ENCODE measurements around the gene SDK2. TPM values are rescaled to one million over a fixed set of nuclear protein-coding genes. Genes with fewer than 3 reads are reported as not detected.

Gene SDK2
- total RNA-seq, 3 donors from 2014 or later (not counting 1 experiment from before 2014, with no cell fraction given), result 0.41 to 0.90 (median 0.49) TPM

DNA sequence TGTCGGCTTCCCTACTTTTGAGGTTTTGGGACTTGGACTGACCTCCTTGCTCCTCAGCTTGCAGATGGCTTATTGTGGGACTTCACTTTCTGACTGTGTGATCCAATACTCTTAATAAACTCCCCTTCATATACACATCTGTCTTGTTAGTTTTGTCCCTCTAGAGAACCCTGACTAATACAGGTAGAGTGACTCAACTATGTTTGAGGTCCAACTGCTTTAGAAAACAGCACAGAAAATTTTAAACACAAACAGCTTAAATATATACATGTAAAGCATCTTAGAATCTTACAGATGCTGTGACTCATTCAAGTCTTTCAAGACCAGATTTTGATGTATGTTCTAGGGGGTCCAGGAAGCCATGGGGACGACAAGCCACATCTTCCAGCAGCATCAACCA, 11.7 kb downstream of the SDK2 start:
- Histone ChIP-seq H3K4me3 (ENCODE audit: low read length) (no peak overlapping the region), H3K27me3 (ENCODE audit: control insufficient read depth, insufficient read depth, low read length) (no peaks in the 10 kb centered on the region), H3K36me3 (ENCODE audit: control insufficient read depth, insufficient read depth, low read length) (no peaks in the 10 kb centered on the region), H3K4me1 (ENCODE audit: control insufficient read depth, insufficient read depth, low read length) (no peaks in the 10 kb centered on the region), H3K27ac (ENCODE audit: low read length) (no peak overlapping the region), H3K9me3 (ENCODE audit: control insufficient read depth, insufficient read depth, low read length) (no peaks in the 10 kb centered on the region)
- H3K9me3 Mint-ChIP-seq, result no peaks in the 10 kb centered on the region
- peaks cover 0 to 3% of the 10 kb centered on the region in 2 donors for H3K27me3 Mint-ChIP-seq (ENCODE audit: low read depth in 2 of 2)
- intact Hi-C loops (cut with micrococcal nuclease), result no loop called here
- H3K36me3 Mint-ChIP-seq, result no peaks in the 10 kb centered on the region
- H3K4me1 Mint-ChIP-seq, result no peaks in the 10 kb centered on the region
- DNase-seq (no peak), ATAC-seq (no peak)
- H3K4me3 Mint-ChIP-seq, result no peak overlapping the region
- H3K27ac Mint-ChIP-seq, result no peak overlapping the region
- TF ChIP-seq, protein P1, sequence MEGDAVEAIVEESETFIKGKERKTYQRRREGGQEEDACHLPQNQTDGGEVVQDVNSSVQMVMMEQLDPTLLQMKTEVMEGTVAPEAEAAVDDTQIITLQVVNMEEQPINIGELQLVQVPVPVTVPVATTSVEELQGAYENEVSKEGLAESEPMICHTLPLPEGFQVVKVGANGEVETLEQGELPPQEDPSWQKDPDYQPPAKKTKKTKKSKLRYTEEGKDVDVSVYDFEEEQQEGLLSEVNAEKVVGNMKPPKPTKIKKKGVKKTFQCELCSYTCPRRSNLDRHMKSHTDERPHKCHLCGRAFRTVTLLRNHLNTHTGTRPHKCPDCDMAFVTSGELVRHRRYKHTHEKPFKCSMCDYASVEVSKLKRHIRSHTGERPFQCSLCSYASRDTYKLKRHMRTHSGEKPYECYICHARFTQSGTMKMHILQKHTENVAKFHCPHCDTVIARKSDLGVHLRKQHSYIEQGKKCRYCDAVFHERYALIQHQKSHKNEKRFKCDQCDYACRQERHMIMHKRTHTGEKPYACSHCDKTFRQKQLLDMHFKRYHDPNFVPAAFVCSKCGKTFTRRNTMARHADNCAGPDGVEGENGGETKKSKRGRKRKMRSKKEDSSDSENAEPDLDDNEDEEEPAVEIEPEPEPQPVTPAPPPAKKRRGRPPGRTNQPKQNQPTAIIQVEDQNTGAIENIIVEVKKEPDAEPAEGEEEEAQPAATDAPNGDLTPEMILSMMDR (IDR thresholded peaks at IDR 0.05), result no peak
- WGBS (ENCODE audit: insufficient coverage), result 100% methylated on average over 1 of the region's 2 CpGs

DNA sequence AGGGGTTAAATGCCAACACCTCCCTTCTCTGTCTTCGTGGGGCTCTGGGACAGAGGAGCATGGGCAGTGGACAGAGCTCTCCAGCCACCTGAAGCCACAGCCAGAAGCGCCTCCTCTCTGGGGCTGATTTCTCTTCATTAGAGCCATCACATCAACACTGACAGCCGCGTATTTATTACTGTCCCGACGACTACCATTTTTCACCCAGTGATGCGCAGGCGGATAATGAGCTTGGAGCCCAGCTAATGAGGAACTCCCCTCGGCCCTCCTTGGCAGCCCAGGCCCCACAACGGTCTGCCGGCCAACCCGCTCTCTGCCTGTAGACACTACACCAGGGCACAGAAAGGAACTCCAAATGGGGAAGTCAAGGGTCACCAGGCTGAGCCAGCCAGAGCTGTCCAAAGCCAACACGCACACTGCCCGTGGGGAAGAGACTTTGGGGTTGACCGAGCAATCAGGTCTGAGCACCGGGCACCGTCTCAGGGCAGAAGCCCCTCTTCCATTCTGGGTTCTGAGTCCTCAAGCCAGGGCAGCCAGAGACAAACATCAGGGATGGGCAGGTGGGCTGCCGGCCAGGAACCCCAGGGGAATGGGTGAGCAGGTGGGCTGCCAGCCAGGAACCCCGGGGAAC, 13.2 kb downstream of the SDK2 start:
- ATAC-seq (no peak), DNase-seq (no peak)
- H3K27ac Mint-ChIP-seq, result no peak overlapping the region
- no peak overlapping the region for H3K4me3 Mint-ChIP-seq
- TF ChIP-seq, protein P1 (IDR thresholded peaks at IDR 0.05), result no peak
- no peak overlapping the region for H3K27ac ChIP-seq (ENCODE audit: low read length)
- intact Hi-C loops (cut with micrococcal nuclease), result no loop called here
- no peaks in the 10 kb centered on the region for H3K4me1 Mint-ChIP-seq
- H3K4me1 ChIP-seq (ENCODE audit: control insufficient read depth, insufficient read depth, low read length), result no peaks in the 10 kb centered on the region
- H3K27me3 ChIP-seq (ENCODE audit: control insufficient read depth, insufficient read depth, low read length), result no peaks in the 10 kb centered on the region
- peaks cover 0 to 2% of the 10 kb centered on the region in 2 donors for H3K27me3 Mint-ChIP-seq (ENCODE audit: low read depth in 2 of 2)
- H3K36me3 ChIP-seq (ENCODE audit: control insufficient read depth, insufficient read depth, low read length), result no peaks in the 10 kb centered on the region
- WGBS (ENCODE audit: insufficient coverage), result 88% methylated on average over 19 of the region's 19 CpGs
- H3K9me3 ChIP-seq (ENCODE audit: control insufficient read depth, insufficient read depth, low read length), result no peaks in the 10 kb centered on the region
- no peaks in the 10 kb centered on the region for H3K36me3 Mint-ChIP-seq
- H3K9me3 Mint-ChIP-seq, result no peaks in the 10 kb centered on the region
- H3K4me3 ChIP-seq (ENCODE audit: low read length), result no peak overlapping the region

DNA sequence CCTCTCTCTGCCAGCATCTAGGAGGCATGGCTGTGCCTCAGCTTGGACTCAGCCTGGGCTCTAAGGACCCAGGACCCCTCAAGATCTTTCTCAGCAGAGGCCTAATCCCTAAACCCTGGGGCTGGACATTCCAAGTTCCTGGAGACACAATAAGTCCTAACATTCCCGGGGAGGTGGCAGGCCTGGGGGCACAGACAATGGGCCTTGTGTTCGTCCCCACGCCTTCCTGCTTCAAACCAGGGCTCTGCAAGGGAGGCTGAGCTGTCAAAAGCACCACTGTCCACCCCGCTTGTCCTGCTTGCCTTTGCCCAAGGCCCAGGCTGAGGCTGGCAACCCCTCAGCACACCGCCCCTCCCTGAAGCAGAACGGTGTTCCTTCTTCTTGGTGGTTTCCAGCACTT, 13.7 kb downstream of the SDK2 start:
- intact Hi-C loops (cut with micrococcal nuclease), result no loop called here
- Mint-ChIP-seq H3K9me3 (no peaks in the 10 kb centered on the region), H3K4me1 (no peaks in the 10 kb centered on the region), H3K4me3 (no peak overlapping the region), H3K27me3 (ENCODE audit: low read depth in 2 of 2) (no peaks in the 10 kb centered on the region), H3K27ac (no peak overlapping the region), H3K36me3 (no peaks in the 10 kb centered on the region)
- Histone ChIP-seq H3K4me1 (ENCODE audit: control insufficient read depth, insufficient read depth, low read length) (no peaks in the 10 kb centered on the region), H3K27me3 (ENCODE audit: control insufficient read depth, insufficient read depth, low read length) (no peaks in the 10 kb centered on the region), H3K27ac (ENCODE audit: low read length) (no peak overlapping the region), H3K4me3 (ENCODE audit: low read length) (no peak overlapping the region), H3K36me3 (ENCODE audit: control insufficient read depth, insufficient read depth, low read length) (no peaks in the 10 kb centered on the region), H3K9me3 (ENCODE audit: control insufficient read depth, insufficient read depth, low read length) (no peaks in the 10 kb centered on the region)
- TF ChIP-seq, protein P1 (IDR thresholded peaks at IDR 0.05), result no peak
- DNase-seq (no peak), ATAC-seq (no peak)
- 91% methylated on average over 6 of the region's 6 CpGs for WGBS (ENCODE audit: insufficient coverage)
